ENCODE measurements around the gene NCAM1.

GRCh38 chr11:113243696-113244095 lies 282.5 kb downstream of the NCAM1 start:
- no peak for TF ChIP-seq EZH2 (IDR thresholded peaks at IDR 0.05; ENCODE audit: borderline replicate concordance, low read depth, low read length, poor library complexity, severe bottlenecking)
- TF ChIP-seq, protein P1, sequence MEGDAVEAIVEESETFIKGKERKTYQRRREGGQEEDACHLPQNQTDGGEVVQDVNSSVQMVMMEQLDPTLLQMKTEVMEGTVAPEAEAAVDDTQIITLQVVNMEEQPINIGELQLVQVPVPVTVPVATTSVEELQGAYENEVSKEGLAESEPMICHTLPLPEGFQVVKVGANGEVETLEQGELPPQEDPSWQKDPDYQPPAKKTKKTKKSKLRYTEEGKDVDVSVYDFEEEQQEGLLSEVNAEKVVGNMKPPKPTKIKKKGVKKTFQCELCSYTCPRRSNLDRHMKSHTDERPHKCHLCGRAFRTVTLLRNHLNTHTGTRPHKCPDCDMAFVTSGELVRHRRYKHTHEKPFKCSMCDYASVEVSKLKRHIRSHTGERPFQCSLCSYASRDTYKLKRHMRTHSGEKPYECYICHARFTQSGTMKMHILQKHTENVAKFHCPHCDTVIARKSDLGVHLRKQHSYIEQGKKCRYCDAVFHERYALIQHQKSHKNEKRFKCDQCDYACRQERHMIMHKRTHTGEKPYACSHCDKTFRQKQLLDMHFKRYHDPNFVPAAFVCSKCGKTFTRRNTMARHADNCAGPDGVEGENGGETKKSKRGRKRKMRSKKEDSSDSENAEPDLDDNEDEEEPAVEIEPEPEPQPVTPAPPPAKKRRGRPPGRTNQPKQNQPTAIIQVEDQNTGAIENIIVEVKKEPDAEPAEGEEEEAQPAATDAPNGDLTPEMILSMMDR (conservative IDR thresholded peaks at IDR 0.05; ENCODE audit: low read depth, low read length): no peak
